Measurements from ENCODE around the gene SYVN1.
"Not testable (repeated sequence)": the region's sequence is repeated elsewhere in the genome, so short reads cannot be mapped to it uniquely, and the experiment has no call there.

SYVN1 gene

DNA sequence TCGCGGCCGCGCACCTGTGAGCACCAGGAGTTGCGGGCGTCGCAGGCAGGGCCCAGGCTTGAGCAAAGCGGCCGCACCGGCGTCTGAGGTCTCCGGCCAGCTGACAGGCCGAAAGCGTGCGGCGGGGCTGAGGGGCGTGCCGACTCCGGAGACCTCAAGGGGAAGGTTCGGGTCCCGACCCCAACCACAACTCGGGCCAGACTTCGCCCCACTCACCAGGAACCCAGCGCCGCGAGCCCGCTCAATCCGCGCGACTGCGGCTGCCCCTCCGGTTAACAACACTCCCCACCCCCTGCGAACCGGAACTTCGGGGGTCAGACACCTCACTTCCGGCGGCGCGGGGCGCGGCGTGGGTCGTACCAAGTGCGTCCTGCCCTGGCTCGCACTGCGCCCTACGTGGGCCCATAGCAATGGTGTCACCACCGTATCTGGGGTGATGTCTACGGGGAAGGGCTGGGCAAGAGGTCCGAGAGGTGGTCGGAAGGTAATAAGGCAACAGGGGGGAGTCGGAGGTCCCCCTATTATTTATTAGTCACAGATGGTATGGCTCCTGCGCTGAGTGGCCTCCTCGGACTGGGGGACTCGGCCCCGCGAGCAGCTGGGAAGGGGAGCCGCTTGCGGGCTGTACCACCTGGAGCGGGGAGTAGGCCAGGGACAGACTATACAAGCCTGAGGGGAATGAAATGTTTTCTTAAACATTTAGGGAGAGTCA is at the start of gene SYVN1:
Gene SYVN1, minus strand, starts transcription at position 280 of the 712 bp plus-strand sequence. CDS start 918 bp downstream, outside the sequence.
- peak; percentile 84 to 85 (median 84) for DNase-seq (ENCODE audit: low read depth in 3 of 3)

DNA sequence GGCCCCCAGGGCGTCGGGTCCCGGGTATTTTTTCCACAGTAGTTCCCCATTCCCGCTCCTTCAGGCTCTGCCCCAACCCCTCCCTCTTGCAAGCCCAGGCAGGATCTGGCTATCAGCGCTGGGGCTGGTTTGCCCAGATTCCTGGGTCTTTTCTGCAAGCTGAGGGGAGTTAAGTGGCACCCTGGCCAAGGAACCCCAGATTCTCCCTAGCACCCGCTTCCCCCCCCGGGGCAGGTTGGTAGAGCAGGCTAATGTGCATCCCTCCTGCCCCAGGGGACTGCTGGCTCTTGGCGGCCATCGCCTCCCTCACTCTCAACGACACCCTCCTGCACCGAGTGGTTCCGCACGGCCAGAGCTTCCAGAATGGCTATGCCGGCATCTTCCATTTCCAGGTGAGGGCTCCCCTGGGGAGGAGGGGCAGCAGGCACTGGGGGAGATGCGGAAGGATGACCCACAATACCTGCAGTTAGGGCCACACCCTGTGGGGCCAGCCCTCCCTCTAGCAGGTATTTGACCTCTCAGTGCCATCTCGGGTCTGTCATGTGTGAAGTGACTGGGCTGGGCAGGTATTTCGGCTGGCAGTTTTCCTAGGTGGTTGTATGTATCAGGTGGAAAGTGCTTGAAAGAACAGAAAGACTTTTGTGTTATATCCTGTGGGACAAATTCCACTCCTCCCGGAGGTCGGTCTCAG is 49.0 kb upstream of the SYVN1 start:
- DNase-seq (ENCODE audit: low read depth in 3 of 3): no peak

DNA sequence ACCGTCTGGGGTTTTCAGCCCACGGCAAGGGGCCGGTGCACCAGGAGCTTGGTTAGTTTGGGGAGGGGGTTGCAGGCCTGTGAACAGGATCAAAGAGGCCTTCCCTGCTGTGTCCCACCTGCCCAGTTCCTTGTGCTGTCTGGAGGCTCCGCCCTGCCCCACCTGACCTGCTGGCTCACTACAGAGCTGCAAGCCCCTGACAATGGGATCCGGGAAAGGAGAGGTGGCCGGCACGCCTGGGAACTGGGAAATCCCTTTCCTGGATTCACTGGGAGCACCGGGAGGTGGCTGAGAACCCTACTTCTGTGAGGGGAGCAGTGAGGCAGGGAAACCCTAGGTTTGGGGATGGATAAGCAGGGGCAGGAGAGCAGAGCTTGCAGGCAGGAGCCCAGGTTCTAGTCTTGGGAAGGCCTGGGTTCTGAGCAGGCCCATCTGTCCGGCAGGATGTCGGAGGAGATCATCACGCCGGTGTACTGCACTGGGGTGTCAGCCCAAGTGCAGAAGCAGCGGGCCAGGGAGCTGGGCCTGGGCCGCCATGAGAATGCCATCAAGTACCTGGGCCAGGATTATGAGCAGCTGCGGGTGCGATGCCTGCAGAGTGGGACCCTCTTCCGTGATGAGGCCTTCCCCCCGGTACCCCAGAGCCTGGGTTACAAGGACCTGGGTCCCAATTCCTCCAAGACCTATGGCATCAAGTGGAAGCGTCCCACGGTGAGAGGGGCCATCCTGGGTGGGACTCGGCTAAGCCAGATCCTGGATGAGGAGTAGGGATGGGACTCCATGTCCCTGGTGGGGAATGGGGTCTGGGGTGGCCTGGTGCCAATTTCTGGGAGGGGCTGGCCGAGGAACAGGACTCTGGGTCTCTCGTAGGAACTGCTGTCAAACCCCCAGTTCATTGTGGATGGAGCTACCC is 48.2 kb upstream of the SYVN1 start:
- DNase-seq (ENCODE audit: low read depth in 3 of 3): no peak

DNA sequence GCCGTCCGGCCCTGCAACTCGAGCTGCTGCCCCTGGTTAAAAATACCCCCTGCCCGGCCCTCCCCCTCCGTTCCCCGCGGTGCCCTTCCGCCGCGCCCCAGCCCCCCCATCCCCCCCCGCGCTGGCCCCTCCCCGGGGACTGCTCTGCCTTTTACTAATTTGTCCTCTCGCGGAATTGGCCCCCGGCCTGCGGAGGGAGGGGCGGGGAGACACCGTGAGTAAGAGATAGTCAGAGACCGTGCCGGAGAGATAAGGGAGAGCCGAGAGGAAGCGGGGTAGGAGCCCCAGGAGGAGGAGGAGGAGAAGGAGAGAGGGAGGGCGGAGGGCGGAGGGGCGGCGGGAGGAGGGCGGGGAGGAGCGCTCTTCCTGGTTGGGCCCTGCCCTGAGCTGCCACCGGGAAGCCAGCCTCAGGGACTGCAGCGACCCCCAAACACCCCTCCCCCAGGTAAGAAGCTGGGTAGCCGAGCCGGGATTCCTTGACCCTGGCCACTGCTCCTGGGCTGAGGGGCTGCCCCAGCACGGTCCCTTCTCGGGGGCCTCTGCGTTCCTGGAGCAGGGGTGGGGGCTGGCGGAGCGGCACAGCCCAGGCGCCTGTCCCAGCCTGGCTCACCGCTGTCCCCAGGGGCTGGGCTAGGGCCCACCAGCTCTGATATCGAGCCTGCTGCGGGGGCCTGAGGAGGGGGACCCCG is 47.4 kb upstream of the SYVN1 start, which contains the start of gene CAPN1:
Gene CAPN1, plus strand, starts transcription at position 360 of the 689 bp plus-strand sequence. CDS start 774 bp downstream, outside the sequence.
- DNase-seq (ENCODE audit: low read depth in 3 of 3): peak; percentile 53 to 55 (median 53)

DNA sequence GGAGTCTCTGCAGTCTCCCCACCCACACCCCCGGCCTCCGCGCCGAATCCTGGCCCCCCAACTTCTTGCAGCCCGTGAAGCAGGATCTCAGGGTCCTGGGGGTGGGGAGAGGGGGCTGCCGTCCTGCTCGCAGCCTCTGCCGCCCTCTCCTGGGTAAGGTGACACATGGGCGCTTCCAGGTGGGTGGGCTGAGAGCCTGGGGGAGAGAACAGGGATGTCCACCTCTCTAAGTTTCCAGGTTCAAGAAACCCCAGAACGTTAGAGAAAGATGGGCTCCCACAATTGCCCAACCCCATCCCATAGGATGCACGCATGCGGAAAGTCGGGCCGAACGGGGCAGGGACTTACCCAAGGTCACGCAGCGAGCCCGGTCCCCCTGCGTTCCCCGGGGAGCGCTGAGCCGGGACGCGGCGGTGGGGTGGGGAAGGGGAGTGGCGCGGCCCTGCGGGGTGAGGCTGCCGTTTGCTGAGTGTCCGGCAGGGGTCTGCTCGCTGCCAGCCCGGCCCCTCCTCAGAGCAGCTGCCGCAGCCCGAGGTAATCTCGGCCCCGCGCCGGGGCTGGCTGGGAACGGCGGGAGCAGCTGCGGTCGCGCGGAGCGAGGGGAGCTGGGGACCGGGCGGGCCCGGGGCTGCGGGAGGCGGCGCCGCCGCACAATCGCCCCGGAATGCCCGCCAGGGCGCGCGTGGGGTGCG is 46.7 kb upstream of the SYVN1 start:
- DNase-seq (ENCODE audit: low read depth in 3 of 3): peak; percentile 12 to 33 (median 22)

DNA sequence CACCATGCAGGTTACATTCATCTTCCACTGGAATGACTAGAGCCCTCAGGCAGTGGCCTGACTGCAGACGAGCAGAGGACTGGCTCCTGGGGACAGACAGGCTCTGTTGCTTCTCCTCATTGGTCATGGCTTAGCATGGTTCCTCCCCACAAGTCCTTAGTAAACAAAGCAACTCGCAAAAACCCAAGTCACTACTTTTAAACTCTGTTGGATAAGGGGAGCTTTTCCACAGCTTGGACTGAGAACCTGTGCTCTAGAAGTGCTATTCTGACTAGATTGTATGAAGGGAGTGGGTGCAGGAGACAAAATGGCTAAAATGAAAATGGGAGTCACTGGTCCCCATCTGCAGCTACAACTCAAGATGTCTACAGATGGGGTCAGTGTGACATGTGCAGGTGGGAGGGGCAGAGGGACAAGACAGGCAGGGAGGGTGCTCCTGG is 40.3 kb upstream of the SYVN1 start:
- DNase-seq (ENCODE audit: low read depth in 3 of 3): not testable (repeated sequence)

DNA sequence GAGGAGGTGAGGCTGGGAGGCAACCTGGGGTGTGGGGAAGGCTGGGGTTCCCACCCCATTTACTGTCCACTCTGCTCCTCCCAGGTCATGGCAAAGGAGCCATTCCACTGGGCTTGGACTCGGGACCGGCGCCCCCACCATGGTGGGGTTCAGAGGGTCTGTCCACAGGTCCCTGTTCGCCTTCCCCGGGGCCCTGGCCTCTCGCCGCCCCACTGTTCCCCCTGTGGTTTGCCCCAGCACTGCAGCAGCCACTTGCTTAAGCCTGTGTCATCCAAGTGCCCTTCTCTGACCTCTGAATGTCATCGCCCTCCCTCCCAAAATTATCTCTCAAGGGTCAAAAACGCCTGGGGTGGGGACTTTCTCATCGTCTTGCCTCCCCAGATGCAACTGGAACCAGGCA is 38.3 kb upstream of the SYVN1 start:
- DNase-seq (ENCODE audit: low read depth in 3 of 3): no peak

DNA sequence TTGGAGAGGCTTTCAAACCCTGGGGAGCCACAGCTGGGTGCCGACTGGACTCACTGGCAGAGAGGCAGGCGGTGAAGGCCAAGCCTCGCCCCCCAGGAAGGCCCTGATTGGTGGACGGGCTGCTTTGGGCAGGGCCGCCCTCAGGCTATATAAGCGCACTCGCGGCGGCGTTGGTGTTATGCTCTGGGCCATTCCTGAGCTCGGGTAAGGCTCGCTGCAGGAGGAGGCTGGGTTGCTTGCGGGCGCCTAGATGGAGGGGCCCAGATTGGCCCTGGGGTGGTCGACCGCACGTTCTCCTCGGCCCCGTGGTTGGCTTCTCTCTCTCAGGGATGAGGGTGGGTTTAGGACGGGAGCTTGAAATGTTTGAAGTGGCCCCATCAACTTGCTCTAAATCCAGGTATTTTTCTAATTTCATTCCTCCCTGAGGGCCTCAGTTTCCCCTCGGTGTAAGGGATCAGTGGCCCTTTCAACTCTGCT is 35.8 kb upstream of the SYVN1 start, which contains the start of gene SPDYC:
Gene SPDYC, plus strand, starts transcription at position 176 of the 477 bp plus-strand sequence. CDS start 1,125 bp downstream, outside the sequence.
- no peak for DNase-seq (ENCODE audit: low read depth in 3 of 3)

DNA sequence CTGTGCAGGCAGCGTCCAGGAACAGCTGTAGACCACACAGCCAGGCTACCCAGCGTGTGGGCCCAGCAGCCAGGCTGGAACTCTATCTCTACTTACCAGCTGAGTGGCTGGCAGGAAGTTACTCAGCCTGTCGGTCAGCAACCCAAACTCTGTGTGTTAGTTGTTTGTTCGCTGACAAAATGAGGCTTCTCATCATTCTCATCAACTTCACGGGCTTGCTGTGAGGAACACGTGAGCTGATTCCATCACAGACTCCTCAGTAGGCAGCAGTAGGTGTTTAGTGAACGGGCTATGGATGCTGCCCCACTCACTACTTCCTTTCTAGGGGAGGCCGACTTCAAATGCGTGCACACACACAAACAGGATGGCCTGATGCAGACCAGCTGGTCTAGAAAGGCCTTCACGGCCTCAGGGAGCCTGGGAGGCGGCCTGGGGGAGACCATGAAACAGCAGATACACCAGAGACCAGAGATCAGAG is 34.9 kb upstream of the SYVN1 start:
- no peak for DNase-seq (ENCODE audit: low read depth in 3 of 3)

DNA sequence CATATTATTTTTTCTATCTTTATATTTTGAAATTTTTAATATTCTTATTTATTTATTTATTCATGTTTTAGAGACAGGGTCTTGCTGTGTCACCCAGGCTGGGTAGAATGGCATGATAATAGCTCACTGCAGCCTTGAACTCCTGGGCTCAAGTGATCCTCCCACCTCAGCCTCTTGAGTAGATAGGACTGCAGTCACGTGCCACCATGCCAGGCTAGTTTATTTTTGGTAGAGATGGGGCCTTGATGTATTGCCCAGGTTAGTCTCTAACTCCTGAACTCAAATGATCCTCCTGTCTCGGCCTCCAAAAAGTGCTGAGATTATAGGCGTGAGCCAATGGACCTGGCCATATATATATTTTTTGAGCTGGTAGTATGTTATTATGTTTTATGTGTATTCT is 33.3 kb upstream of the SYVN1 start:
- no peak for DNase-seq (ENCODE audit: low read depth in 3 of 3)

DNA sequence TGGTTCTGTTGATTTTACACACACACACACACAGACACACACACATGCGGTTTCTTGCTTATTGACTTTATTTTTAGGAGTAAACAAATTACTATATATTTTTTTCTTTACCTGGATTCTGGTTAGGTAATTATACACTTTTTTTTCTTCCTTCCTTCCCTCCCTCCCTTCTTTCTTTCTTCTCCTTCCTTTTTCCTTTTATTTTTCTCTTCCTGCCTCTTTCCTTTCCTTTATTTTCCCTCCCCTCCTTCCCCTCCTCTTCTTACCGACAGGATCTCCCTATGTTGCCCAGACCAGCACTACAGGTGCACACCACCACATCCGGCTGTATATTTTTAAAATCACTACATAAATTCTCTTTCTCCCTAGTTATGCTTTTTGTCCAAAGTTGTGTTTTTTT is 32.6 kb upstream of the SYVN1 start:
- no peak for DNase-seq (ENCODE audit: low read depth in 3 of 3)

DNA sequence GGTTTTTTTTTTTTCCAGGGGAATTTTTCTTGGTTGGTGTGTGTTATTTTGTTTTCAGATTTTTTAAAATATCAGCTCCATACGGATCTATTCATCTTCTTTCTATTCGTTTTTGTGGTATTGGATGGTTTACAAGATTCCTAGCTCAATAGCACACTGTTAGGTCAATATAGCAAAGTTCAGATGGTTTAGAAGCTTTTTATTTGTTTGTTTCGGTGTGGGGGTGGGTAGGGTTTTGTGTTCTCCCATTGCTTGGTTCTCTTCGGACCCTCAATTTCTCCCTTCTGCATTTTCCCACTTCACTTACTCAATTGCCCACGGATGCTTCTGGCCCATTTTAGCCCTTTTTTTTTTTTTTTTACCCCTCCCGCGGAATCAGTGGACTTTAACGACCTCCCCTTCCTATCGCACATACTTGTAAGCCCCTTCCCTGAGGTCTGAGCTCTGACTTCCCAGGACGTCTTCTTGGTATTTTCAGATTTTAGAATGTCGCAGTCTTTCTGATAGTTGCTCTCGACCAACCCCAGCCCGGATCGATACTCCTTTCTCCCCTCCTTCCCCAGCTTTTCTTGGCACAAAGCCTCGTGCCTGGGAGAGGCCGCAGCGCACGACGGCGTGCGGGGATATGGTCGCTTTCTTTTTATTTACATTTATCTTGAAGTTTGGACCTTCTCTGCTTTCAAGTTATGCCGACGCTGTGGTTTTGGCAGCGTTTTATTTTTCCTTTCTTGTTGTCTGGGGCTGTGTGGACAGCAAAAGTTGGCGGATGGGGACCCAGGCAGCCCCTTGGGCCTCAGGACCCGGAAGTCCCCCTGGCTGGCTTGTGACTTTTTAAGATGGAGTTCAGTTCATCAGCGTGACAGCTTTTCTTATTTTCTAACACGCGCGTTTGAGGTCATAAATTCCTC is 31.3 kb upstream of the SYVN1 start:
- DNase-seq (ENCODE audit: low read depth in 3 of 3): no peak

DNA sequence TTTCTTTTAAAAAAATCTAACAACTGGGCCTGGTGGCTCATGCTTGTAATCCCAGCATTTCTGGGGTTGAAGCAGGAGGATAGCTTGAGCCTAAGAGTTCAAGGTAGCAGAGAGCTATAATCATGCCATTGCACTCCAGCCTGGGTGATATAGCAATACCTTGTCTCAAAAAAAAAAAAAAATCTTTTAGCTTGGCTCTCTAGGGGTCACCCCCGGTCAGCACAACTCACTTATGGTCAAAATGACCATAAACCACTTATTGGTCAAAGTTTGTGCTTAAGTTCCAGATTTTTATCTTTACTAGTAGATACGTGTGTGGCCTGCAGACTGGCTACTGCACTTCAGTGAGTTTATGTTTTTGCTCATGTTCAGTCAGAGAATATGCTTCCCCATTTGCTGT is 29.4 kb upstream of the SYVN1 start:
- no peak for DNase-seq (ENCODE audit: low read depth in 3 of 3)

DNA sequence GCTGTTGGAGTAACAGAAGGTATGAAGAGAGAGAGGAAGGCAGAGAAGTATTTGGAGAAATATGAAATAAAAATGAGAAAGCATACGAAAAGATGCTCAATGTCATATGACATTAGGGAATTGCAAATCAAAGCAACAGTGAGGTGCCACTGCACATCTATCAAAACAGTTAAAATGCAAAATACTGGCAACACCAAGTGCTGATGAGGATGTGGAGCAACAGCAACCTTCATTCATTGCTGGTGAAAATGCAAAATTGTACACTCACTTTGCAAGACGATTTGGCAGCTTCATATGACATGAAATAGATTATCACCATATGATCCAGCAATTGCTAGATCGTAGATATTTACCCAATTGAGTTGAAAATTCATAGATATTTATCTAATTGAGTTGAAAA is 26.3 kb upstream of the SYVN1 start:
- DNase-seq (ENCODE audit: low read depth in 3 of 3): no peak

DNA sequence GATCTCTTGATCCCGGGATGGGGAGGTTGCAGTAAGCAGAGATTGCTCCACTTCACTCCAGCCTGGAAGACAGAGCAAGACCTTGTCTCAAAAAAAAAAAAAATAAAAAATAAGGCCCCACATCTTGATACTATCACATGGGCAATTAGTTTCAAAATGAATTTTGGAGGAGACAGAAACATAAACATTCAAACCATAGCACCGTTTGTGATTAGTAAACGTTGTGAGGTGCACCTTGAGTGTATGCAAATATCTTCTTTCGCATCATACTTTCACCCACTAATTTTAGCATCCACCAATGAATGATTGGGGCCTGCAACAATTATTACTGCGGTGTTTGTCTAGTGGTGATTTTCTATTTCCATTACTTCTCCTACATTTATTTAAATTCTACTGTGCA is 24.7 kb upstream of the SYVN1 start:
- DNase-seq (ENCODE audit: low read depth in 3 of 3): no peak

DNA sequence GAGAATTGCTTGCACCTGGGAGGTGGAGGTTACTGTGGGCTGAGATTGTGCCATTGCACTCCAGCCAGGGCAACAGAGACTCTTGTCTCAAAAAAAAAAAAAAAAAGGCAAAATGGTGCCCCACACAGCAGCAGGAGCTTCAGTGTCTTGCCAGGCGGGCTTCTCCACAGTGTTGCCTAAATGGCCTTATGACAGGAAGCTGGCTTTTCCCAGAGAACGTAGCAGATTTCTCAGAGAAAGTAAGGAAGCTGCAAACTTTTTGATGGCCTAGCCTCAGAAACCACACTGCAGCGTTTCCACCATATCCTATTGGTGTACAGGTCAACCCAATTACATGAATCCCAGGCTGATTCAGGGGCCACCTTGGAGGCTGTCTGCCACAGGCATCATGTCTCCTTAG is 23.0 kb upstream of the SYVN1 start:
- no peak for DNase-seq (ENCODE audit: low read depth in 3 of 3)

DNA sequence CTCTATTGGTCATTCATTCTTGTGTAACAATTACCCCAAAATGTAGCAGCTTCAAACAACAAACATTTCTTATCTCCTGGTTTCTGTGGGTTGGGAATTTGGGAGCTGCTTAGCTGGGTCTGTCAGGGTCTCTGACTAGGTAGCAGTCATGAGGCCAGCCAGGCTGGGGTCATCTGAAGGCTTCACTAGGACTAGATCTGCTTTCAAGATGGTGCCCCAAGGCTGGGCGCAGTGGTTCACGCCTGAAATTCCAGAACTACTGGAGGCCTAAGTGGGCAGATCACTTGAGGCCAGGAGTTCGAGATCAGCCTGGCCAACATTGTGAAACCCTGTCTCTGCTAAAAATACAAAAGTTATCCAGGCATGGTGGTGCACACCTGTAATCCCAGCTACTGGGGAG is 22.6 kb upstream of the SYVN1 start:
- no peak for DNase-seq (ENCODE audit: low read depth in 3 of 3)

DNA sequence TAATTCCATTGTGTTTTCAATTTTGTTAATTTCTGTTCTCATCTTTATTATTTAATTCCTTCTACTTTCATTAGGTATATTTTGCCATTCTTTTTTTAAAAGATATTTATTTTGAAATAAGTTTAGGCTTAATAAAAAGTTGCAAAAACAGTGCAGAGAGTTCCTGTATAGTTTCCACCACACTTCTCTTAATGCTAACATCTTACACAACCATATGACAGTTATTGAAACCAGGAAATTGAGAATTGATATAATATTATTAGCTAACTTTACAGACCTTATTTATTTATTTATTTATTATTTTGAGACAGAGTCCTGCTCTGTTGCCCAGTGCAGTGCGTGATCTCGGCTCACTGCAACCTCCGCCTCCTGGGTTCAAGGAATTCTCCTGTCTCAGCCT is 21.9 kb upstream of the SYVN1 start:
- no peak for DNase-seq (ENCODE audit: low read depth in 3 of 3)

DNA sequence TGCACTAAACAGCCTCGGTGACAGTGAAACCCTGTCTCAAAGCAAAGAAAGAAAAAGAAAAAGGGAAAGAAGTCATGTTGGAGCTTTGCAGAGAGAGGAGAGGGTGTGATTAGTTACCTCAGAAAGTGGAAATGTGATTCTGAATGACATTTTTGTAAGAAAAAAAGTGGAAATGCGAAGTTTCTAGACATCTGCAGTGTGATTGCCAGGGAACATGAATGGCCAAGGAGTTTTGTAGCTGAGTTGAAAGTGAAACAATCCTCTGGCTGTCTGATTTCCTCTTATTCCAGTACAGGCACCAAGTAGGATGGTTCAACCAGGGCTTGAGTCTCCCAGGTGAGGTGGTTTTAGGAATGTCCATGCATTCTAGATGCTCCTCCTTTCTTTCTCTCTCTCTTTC is 17.8 kb upstream of the SYVN1 start:
- no peak for DNase-seq (ENCODE audit: low read depth in 3 of 3)
